ENCODE data around the gene LHFPL6.

LHFPL6 gene

DNA sequence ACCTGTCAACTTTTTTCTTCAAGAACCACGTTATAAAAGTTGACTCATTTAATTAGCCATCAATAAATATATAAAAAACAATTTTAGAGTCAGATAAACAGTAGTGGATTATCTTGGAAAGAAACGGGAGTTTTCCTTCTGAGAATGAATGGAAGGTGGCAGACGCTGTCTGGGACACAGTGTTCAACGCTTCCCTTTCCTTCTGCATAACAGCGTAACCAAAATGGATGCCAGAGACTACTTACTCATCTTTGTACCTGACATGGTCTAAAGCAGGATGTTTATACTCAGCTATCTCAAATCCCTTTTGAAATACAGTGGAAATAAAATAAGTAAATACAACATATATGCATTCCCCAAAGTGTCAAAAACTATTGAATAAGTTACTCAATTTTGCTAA is 195.2 kb downstream of the LHFPL6 start:
- no peak for DNase-seq

DNA sequence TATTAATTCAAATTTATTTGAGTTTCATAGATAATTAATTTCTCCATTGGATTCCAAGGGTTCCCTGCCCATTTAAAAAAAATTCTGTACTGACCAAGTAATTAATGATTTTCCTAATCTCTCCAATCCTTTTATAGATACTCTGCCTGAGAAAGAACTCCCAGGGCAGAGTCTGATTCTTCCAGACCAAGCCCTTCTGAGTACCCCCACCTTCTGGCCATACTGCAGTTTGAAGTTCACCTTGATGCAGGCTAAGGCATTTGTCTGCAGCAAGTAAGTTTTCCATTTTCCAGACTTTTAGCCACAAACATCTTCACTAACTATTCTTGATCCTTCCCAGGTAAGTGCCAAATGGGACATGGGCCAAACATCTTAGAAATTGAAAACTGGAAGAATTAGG is 195.9 kb downstream of the LHFPL6 start:
- no peak for DNase-seq

DNA sequence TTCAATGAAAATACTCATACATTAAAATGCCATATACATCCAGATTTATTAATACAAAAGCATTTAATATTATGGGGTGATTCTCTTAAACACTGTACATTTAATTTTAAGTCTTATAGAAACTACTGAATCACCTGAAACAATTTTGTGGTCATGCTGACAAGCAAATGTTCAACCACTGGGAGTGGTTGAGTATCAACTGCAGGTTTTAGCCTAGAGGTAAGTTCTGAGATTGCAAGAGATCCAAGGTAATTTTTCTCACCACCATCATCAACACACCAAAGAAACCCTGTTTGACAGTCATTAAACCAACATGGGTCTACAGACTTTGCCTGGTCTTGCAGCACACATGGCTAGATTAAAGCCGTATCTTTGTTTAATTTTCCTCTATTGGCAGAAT is 196.3 kb downstream of the LHFPL6 start:
- DNase-seq, result no peak

DNA sequence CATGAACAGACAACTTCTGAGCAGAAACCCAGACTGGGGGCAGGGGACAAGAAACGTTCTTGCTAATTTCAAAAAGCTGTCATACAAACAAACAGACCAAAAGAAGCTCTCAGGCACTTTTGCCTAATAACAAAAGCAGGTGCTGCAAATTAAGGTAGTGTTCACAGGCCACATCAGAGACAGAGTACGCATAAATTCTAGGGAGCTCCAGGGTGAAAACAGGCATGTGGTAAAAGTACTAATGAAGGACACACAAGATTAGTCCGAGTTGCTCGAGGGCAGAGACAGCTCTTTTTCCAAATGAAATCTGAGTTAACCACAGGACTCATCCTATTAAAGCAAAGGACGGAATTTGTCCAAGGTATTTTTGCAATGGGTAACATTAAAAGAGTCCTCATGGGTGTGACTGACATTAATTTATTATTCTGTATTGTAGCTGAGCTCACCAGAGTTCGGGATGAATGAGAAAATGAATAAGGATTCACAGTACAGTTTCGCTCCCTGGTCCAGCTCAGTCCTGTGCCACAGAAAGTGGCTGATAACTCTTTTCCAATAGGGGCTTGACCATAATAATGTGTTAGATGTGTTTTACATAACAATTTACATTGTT is 197.3 kb downstream of the LHFPL6 start:
- DNase-seq, result peak; percentile 79

DNA sequence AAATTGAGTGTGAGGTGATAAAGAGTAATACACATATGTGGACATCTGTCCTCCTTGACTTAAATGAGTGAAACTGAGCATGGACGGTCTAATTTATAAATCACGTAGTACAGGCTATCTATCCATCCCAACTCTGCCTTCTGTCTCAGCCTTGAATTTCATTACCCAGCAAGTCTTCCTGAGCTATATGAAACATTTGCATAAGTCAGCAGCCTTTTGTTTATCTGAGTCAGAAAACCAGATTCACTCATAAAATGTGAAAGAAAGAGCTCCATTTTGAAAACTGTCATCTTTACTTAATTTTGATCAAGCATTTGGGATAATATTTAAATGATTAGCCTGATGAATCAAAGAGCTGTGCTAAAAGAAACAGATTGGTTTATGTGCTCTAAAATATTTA is 197.9 kb downstream of the LHFPL6 start:
- peak; percentile 76 for DNase-seq

DNA sequence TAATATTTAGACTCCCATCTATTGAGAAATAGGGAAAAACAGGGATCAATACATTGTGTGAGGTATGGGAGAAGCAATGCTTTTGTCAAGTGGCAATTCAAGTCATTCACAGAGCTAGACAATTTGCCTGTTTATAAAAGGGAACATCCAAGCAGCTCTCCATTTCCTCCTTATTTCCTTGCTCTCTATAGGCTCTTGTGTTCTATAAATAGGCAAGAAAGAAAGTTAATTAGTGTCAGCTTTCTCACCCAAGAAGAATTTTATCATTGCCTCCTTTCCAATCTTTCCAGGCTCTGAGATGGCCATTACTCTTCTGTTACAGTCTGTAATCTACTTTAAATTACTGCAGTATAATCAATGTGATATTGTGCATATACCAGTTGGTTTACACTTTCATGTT is 199.9 kb downstream of the LHFPL6 start:
- DNase-seq, result no peak

DNA sequence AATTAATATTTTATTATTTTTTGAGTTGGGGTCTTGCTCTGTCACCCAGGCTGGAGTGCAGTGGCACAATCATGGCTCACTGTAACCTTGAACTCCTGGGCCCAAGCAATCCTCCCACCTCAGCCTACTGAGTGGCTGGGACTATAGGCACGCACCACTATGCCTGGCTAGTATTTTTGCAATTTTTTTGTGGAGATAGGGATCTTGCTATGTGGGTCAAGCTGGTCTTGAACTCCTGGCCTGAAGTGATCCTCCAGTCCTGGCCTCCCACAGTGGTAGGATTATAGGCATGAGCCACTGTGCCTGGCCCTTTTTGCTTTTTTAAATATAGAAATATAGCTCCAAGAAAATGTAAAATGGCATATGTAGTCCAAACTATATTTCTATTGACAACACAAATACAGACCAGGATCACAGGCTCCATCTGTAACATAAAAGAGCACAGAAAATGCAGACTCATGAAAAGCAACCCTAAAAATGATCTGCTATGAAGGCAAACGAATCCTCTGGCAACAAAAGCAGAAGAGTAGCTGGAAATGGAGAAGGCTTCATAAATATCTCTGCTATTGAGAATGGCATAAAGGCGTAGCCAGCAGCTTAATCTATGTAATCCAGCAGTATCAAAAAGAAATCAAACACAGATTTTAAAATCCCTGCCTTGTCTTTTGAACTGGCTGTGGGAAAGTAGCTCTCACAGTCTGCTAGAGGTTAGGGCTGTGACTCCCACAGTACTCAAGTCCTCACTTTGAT is 200.6 kb downstream of the LHFPL6 start:
- no peak for DNase-seq

DNA sequence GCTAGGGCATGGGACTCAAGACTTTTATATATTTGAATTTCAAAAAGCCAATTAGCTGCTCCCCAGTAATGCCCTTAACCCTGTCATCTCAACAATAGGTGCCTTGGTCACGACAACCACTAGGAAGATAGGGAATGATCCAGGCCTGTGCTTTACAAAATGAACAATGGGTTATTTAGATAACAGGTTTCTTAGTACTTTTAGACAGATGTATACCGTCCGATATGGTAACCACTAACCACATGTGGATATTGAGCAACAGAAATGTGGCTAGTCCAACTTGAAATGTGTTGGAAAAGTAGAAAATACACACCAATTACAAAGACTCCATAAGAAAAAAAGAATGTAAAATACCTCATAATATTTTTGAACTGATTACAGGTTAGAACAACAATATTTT is 201.2 kb downstream of the LHFPL6 start:
- DNase-seq, result no peak

DNA sequence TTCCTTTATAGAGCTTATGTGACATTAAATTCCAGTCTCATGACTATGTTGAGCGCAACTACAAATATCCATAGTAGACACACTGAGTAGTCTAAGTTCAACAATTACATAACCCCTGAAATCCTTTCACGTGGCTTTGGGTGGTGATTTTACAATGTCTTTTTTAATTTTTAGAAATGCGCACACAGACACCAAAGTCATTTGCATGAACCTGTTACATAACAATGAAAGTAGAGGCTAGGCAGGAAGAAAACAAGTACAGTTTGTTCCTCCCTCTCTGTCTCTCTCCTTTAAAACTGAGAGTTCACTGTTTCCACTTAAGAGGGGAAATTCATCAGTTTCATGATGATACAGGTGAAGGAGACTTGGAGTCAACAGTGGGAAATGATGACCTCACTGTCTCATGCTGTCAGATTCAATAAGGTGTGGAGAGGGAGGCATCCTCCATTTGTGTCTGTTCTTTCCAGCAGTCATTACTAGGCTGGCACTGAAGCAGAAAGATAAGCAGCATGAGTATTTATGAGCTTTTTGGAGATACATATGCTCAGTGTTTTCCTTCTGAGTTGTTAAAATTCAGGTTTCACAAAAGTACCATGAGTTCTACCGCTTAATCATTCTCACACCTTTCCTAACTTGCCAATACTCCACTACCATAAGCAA is 201.8 kb downstream of the LHFPL6 start:
- DNase-seq, result peak; percentile 84

DNA sequence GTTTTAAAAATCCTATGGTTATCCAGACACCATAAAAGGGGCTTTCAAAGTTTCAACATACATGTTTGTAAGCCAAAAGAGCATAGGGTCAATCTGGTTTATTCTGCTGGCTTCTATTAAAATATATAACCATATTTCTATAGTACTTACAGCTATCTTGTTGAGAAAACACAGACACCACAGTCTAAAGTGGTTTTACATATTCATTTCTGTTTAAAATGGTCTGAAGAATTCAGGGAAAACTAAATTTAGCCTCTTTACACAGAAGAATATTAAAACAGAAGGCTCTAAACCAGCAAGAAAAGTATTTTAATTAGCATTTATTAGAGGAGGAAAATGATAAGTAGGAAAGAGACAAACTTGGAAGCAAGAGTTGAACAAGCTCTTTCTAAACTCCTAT is 203.9 kb downstream of the LHFPL6 start:
- DNase-seq, result no peak

DNA sequence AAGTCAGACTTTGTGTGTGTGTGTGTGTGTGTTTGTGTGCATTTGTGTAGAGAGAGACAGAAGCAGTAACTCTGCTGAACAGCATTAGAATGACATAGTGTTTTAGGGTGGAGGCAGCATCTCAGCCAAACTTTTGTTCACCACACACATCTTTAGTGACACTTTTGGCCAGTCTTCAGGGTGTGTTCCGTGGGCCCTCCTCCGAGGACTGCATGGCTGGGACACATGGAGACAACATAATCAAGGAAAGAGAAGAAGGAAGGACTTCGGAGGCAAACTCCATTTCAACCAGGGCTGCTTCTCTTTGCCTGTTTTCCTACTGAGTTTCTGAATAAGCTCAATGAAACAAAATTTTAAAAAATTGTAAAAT is 205.1 kb downstream of the LHFPL6 start:
- DNase-seq, result no peak

DNA sequence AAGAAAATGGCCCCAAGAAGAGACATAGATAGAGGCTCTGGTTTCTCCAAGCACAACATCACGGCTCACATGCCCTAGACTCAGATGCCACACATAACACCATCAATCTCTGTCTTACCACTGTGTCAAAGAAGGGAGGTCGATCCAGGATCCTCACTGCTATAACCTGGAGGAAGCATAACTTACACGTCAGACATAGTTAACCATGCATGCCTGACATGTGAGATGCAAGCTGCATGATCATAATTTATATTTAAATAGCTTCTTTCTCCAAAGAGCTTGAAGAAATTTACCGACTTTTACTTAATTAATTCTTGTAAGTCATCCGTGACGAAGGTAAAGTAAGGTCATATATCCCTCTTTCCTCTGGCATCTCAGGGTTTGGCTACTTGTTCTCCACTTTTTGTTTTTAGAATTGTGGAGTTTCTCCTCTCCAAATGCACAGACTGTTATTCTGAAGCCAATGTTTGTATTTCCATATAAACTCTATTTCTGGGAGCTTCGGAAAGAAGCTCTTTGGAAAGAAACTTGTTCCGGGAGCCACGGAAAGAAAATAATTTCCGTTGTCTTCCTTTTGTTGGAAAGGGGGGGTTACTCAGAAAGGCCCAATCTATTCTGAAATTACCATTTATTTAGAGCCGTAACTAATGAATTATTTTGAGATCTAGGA is 205.6 kb downstream of the LHFPL6 start:
- DNase-seq, result no peak

DNA sequence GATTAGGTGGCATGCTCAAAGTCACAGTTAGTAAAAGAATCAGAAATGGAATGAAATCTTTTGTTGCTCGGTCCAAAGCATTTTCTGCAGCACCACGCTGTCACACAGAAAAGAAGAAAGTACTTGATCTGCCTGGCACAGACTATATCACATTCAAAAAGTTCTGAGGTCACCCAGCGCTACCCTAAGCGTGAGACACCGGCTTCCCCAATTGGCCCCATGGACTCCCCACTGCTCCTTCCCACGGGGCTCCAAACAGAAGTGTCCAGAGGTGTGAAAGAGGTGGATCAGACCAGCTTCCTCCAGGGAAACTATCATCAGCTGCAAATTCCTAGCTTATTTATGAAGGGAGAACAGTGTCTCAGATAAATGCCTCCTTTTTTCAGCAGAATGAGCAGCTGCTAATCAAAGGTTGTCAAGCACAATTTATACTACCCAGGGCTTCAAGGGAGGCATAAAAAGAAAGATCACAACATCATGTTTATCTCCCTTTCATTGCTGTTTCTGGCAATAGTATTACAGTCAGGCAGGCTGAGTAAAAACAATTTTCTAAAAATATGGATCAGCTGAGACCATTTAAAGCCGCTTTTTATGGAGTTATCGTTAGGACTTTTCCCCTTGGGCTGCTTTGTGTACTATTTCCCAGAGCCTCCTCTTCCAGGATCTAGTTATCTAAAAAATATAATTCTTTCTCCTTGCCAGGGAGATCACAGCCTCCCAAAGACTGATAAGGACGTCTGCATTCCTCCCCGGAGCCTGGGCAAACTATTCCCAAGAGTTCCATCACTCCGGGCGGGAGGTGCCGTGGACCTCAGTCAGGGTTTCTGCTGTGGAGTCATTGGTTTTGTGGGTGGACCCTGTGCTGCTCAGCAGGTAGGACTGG is 208.0 kb downstream of the LHFPL6 start:
- DNase-seq, result no peak

DNA sequence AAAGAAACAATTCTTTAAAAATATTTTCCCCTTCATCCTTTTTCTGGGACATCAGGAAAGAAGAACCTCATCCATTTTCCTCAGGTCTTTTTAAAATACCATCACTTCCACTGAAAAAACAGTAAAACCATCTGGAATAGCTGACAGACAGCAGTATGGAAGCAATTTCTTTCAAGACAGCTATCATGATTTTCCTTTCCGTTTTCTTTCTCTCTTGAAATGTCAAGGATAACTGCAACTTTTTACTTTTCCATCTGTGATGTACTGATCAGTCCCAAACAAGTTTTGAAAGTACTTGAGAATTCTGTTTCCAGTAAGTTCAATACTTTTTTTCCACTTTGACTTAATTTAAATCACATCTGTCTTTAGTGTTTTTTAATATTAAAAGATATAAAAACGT is 211.2 kb downstream of the LHFPL6 start:
- no peak for DNase-seq

DNA sequence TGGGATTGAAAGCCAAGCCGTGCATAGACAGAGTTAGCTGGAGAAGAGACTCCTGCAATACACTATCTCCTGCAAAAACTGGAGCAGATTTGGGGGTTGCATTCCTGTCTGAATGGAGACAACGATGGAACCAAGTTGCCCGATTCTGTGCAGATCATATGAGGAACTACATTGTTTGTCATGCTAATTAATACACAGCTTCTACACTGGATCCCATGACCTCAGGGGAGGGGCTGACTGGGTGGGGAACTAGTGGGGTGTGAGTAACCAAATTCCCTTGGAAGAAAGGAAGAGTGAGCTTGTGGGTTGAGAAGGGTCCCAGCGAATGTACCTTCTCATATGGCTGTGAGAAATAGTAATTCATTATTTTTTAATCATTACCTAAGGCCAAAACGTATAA is 214.0 kb downstream of the LHFPL6 start:
- no peak for DNase-seq

DNA sequence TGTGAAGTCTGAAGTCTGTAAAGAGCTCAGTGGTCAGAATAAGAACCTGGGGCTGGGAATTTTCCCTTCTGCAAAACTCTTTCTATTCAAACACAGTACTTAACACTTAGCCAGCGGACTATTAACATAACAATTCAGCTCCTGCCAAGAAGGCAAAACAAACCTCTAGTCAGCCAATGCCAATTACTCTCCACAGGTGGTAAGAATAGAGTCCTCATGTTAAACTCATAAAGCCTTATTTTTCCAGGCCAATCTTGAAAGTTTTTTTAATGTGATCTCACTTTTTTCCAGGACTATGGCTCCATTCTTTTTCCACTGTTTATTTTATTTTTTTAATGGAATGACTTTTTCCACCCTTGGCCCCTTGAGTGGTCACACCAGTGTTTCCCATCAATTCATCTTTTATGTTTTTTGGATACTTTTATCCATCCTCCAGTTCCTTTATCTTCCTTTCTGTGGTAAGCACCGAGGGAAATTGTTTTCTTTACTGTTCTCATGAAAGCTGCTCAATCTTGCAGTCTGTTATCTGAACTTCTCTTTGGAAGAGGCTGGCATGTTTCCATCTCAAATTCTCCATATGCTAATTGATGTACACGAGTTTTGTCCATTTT is 217.3 kb downstream of the LHFPL6 start:
- DNase-seq, result no peak

DNA sequence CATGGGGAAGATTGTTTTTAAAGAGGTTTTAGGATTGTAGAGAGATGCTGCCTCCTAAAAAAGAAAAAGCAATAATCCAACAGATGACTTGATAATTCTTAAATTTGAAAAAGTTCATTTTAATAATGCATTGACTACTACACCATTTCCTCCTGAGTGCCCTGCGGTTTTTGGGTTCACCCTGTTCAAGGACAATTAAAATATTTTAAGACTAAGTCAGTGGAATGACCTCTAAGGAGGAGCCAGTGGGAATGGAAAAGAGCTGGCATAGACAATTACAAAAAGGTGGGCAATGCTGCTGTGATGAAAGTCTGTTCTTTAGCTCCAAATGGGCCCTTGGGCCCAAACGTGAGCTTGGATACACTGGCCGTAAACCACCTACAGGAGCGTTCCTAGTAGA is 217.8 kb downstream of the LHFPL6 start:
- no peak for DNase-seq

DNA sequence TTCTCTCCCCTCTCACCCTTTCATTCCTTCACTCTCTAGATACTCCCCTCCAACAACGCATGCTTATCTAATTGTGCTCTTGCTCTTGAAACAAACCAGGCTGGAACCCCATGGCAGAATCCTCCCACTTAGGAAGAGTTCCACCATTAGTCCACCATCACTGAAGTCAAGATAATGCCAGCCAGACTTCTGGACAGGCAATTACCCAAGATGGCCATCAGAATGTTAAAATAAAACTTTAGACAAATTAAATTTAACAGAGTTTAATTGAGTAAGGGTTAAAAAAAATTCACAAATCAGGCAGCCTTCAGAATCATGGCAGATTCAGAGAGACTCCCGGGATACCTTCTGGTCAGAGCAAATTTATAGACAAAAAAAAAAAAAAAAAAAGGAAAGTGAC is 221.5 kb downstream of the LHFPL6 start:
- DNase-seq, result no peak

DNA sequence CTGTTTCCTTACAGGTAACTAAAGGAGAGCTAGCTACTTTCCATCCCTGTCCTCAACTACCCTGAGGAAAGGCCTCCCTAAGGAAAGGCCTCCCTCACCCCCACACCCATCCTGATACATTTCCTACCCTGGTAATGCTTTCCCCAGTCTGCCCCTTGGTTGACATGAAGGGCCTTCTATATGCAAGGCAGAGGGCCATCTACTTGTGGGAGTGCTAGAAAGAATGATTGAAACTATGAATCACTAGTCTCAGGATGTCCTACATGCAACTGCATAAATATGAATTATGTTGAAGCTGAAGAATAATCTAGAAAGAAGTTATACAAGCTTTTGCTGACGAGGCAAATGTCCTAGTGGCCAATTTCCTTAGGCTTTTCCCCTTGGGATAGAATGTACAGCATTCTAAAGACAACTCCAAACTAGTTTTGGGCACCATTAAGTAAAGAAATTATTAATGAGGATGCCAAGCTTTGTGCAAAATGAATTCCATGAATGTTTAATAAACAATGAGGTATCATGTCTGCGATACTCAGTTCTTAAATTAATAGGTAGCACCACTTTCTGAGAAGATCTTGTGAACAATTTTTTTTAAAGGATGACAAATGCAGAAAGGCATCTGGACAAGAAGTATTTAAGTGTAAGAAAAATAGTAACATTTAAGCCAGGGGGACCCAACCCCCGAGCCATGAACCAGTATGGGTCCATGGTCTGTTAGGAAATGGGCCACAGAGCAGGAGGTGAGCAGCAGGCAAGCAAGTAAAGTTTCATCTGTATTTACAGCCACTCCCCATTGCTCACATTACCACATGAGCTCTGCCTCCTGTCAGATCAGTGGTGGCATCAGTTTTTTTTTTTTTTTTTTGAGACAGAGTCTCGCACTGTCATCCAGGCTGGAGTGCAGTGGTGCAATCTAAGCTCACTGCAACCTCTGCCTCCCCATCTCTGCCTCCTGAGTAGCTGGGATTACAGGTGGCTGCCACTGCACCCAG is 223.0 kb downstream of the LHFPL6 start:
- DNase-seq, result no peak

DNA sequence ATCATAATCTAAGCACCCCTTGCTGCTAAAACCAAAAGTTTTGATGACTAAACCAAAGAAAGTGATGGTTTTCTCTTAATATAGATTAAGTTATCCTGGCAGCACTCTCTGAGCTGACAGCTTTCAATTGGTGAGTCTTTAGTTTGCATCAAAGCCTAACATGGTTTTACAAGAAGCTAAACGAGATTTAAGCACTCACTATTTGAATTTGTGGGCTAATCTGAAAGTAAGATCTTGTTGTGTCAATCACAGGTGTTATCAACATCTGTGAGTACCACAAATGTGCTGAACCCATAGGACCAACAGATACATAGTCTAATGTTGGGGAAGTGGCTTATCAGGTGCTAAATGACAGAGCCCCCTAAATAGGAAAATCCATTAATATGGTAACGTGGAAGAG is 223.9 kb downstream of the LHFPL6 start:
- DNase-seq, result no peak

DNA sequence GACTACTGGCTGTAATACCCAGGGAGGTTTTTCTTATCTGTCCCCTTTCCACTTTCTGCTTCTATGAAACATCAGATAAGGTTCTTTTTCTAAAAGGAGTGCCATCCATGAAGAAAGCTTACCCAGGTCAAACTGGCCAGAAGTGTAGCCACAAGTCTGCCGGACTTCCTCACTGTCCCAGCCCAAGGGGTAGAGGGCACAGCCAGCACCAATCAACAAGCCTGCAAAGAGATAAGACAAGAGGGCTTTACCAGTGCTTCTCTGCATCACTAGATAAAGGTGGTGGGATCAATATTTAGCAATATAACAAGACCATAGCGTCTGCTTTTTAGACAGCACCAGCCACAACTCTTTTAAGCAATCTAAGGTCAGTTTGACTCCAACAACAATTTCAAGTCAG is 224.7 kb downstream of the LHFPL6 start:
- no peak for DNase-seq
